MCF 10A (cell line): ENCODE data around the gene ADCY5. TPM values are rescaled to one million over a fixed set of nuclear protein-coding genes. Genes with fewer than 3 reads are reported as not detected.

Experiments
- BruUV-seq: library from RNA; stranded (reverse); fragments of 400-500 nt; replicated peaks from 2 replicates; lab custom pipeline; 2021; lab: Mats Ljungman, UMichigan
- CTCF ChIA-PET: fragments of 300-600 bp; sonication (Branson Sonifier 250); formaldehyde crosslinking; extraction: SDS; loops from one replicate; lab custom pipeline; 2021; ENCODE audit warnings: antibody characterized with exemption, inconsistent platforms; lab: Yijun Ruan, JAX
- POLR2A ChIA-PET: fragments of 300-600, 350-650 bp; sonication (Branson Sonifier 250); formaldehyde crosslinking; extraction: SDS; loops from one replicate; lab custom pipeline; 2020; ENCODE audit warnings: antibody characterized with exemption, inconsistent platforms; lab: Yijun Ruan, JAX
- DNase-seq: peaks from one replicate; pipeline ENCODE4 v3.0.0-alpha.2; 2018; ENCODE audit not compliant: unreplicated experiment
- H3K27ac Mint-ChIP-seq: one replicate; pipeline ENCODE4 v1.8.0; 2022; ENCODE audit warnings: mild to moderate bottlenecking, low read depth, mixed read lengths; ENCODE audit not compliant: unreplicated experiment
- H3K27me3 Mint-ChIP-seq: one replicate; pipeline ENCODE4 v1.8.0; 2022; ENCODE audit warnings: mixed read lengths; ENCODE audit not compliant: insufficient read depth, unreplicated experiment
- H3K36me3 Mint-ChIP-seq: one replicate; pipeline ENCODE4 v1.8.0; 2022; ENCODE audit warnings: mild to moderate bottlenecking, moderate library complexity, mixed read lengths; ENCODE audit not compliant: insufficient read depth, unreplicated experiment
- H3K4me1 Mint-ChIP-seq: one replicate; pipeline ENCODE4 v1.8.0; 2022; ENCODE audit warnings: mixed read lengths; ENCODE audit not compliant: insufficient read depth, unreplicated experiment
- H3K4me3 Mint-ChIP-seq: one replicate; pipeline ENCODE4 v1.8.0; 2022; ENCODE audit warnings: mild to moderate bottlenecking, moderate library complexity, mixed read lengths; ENCODE audit not compliant: unreplicated experiment
- H3K9me3 Mint-ChIP-seq: one replicate; pipeline ENCODE4 v1.8.0; 2022; ENCODE audit warnings: mixed read lengths; ENCODE audit not compliant: unreplicated experiment
- intact Hi-C: fragments of 100-400 bp; cut with micrococcal nuclease; formaldehyde crosslinking; loops from 2 replicates; pipeline ENCODE4 v1.14.1; 2022
- total RNA-seq: library from RNA; stranded (reverse); gene quantifications from 2 replicates; pipeline ENCODE4 v1.2.3, GENCODE V29; 2022
- TF ChIP-seq, protein P1 (sequence below): fragments of 200-600 bp; IDR thresholded peaks from one replicate; pipeline ENCODE4 v1.8.0; 2022; ENCODE audit warnings: antibody characterized with exemption, mild to moderate bottlenecking; ENCODE audit not compliant: unreplicated experiment

Gene ADCY5
- total RNA-seq, 1 experiment from 2014 or later = not detected

DNA sequence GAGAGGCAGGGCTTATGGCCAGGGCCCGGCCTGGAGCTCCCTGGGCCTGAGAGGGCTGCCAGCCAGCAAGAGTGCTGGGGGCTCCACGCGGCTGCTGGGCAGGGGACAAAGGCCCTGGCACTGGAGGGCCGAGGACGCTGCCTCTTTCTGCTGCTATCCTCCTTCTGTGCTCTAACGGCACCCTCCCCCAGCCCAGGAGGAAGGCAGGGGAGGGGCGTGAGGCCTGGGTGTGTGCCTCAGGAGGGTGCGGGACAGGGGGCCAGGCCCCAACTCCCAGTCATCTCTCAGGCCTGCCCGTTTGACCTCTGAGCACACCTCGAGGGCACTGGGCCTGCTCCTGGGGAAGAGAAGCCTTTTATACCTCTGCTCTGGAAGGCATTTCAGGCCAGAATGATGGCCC lies 115.5 kb downstream of the ADCY5 start:
- no peak overlapping the region for H3K4me3 Mint-ChIP-seq
- no peaks in the 10 kb centered on the region for H3K36me3 Mint-ChIP-seq
- DNase-seq = no peak
- H3K27ac Mint-ChIP-seq = no peak overlapping the region
- ChIA-PET CTCF (interaction anchor here (0.7 kb wide), 1 partner anchor 1787 kb away, joined by 4 read pairs; no protein-coding TSS in a partner anchor), POLR2A (no interaction called here)
- peaks cover 8% of the 10 kb centered on the region for H3K4me1 Mint-ChIP-seq
- TF ChIP-seq, protein P1, sequence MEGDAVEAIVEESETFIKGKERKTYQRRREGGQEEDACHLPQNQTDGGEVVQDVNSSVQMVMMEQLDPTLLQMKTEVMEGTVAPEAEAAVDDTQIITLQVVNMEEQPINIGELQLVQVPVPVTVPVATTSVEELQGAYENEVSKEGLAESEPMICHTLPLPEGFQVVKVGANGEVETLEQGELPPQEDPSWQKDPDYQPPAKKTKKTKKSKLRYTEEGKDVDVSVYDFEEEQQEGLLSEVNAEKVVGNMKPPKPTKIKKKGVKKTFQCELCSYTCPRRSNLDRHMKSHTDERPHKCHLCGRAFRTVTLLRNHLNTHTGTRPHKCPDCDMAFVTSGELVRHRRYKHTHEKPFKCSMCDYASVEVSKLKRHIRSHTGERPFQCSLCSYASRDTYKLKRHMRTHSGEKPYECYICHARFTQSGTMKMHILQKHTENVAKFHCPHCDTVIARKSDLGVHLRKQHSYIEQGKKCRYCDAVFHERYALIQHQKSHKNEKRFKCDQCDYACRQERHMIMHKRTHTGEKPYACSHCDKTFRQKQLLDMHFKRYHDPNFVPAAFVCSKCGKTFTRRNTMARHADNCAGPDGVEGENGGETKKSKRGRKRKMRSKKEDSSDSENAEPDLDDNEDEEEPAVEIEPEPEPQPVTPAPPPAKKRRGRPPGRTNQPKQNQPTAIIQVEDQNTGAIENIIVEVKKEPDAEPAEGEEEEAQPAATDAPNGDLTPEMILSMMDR = no peak
- intact Hi-C loops = no loop called here
- H3K9me3 Mint-ChIP-seq = no peaks in the 10 kb centered on the region
- peaks cover 4% of the 10 kb centered on the region for H3K27me3 Mint-ChIP-seq
- BruUV-seq = no TSS peak

DNA sequence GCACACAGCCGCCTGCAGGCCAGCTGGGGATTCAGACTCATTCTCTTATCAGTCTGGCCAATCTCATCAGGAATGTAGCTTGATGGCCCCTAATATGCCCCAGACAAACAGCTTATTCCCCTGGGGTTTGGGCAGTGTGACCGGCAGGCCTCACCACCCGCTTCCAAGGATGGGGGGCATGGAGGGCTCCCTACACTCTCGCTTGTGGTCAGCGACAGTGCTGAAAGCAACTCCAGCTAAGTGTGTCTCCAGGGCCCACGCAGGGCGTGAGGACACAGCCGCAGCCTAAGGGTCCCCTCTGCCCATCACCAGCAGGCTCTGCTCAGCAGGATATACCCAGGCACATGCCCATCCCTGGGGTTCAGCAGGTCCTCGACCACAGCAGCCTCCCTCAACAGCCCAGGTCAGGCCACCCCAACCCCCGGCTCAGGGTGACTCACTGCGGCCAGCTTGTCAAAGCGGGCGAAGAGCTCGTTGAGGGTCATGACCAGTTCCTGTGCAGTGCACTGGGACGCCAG lies 116.7 kb downstream of the ADCY5 start:
- TF ChIP-seq, protein P1 = no peak
- Mint-ChIP-seq H3K4me1 (peaks cover 8% of the 10 kb centered on the region), H3K9me3 (no peaks in the 10 kb centered on the region), H3K4me3 (no peak overlapping the region), H3K27ac (no peak overlapping the region), H3K36me3 (no peaks in the 10 kb centered on the region), H3K27me3 (peaks cover 17% of the 10 kb centered on the region)
- DNase-seq = no peak
- intact Hi-C loops = no loop called here
- no TSS peak for BruUV-seq
- ChIA-PET POLR2A (no interaction called here), CTCF (interaction anchor here (0.7 to 1.1 kb wide), 7 partner anchors 9 to 600 kb away, joined by 3 to 7 read pairs (median 3); no protein-coding TSS in a partner anchor)

DNA sequence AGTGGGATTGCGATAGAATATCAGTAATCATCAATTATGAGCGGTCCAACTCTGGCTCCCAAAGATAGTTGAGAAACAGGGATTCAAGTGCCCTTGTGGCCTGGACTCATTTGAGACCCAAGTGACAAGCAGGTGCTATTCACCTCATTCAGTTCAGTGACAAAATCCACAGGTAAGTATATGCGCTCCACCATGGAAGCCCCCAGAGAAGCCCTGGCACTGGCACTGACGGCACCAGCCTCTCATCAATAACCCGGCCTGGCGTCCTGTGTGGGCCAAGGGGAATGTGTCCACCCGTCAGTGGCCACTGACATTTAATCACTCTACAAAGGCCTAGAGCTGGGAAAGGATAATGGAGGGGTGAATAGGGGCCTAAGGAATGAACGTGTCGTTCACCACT lies 117.2 kb downstream of the ADCY5 start:
- ChIA-PET POLR2A (interaction anchor here (0.6 kb wide), 1 partner anchor 230 kb away, joined by 5 read pairs; no protein-coding TSS in a partner anchor), CTCF (interaction anchor here (0.5 to 1.1 kb wide), 8 partner anchors 9 to 600 kb away, joined by 3 to 7 read pairs (median 3); no protein-coding TSS in a partner anchor)
- Mint-ChIP-seq H3K36me3 (no peaks in the 10 kb centered on the region), H3K4me3 (no peak overlapping the region), H3K9me3 (no peaks in the 10 kb centered on the region), H3K27me3 (peaks cover 22% of the 10 kb centered on the region), H3K27ac (no peak overlapping the region), H3K4me1 (peaks cover 8% of the 10 kb centered on the region)
- intact Hi-C loops = no loop called here
- no TSS peak for BruUV-seq
- no peak for DNase-seq
- TF ChIP-seq, protein P1 = no peak

DNA sequence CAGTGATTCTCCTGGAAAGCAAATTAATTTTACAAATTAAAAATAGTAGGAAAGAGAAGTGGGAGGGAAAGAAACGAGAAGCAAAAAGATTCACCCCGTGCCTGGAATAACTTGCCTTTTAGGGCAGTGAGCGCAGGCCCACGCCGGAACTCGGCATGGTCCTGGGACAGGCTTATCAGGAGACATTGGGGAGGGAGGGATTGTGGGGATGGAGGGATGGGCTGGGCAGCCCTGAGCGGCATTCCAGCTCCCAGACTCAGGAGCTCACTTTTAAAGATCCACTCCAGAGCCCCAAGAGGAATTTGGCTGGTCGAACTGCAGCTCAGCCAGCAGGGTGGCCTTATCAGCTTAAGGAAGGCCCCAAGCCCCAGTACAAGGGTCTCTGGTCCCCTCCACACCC lies 117.9 kb downstream of the ADCY5 start:
- Mint-ChIP-seq H3K4me3 (no peak overlapping the region), H3K27me3 (peaks cover 27% of the 10 kb centered on the region), H3K27ac (no peak overlapping the region), H3K36me3 (no peaks in the 10 kb centered on the region), H3K4me1 (peaks cover 8% of the 10 kb centered on the region), H3K9me3 (no peaks in the 10 kb centered on the region)
- POLR2A ChIA-PET = interaction anchor here (0.6 kb wide), 1 partner anchor 231 kb away, joined by 5 read pairs; no protein-coding TSS in a partner anchor
- CTCF ChIA-PET = interaction anchor here (0.5 to 2.8 kb wide), 10 partner anchors 9 to 240 kb away, joined by 3 to 7 read pairs (median 3); no protein-coding TSS in a partner anchor
- no TSS peak for BruUV-seq
- TF ChIP-seq, protein P1 = no peak
- no peak for DNase-seq
- intact Hi-C loops = no loop called here
